IMR-90 (cell line): Measurements from ENCODE around the gene THEM4.

Experiments used
- BHLHE40 ChIP-seq: fragments of 150-350 bp; IDR thresholded peaks from 2 replicates; pipeline ENCODE4 v1.6.1; 2016; ENCODE audit warnings: mild to moderate bottlenecking, low read depth, low read length
- CEBPB ChIP-seq: IDR thresholded peaks from 2 replicates; pipeline ENCODE4 v1.6.1; 2012; ENCODE audit warnings: low read depth, low read length, improper control_type of control experiment
- CHD1 ChIP-seq: IDR thresholded peaks from 2 replicates; pipeline ENCODE4 v1.6.1; 2012; ENCODE audit warnings: low read depth, low read length, improper control_type of control experiment
- FOS ChIP-seq: fragments of 150-350 bp; IDR thresholded peaks from 2 replicates; pipeline ENCODE4 v1.6.1; 2016; ENCODE audit warnings: low read depth, low read length
- MXI1 ChIP-seq: IDR thresholded peaks from 2 replicates; pipeline ENCODE4 v1.6.1; 2012; ENCODE audit warnings: low read depth, mild to moderate bottlenecking, low read length, moderate library complexity, borderline replicate concordance
- POLR2A ChIP-seq: IDR thresholded peaks from 2 replicates; pipeline ENCODE4 v1.6.1; 2012; ENCODE audit warnings: mild to moderate bottlenecking, low read depth, low read length
- RAD21 ChIP-seq: IDR thresholded peaks from 2 replicates; pipeline ENCODE4 v1.6.1; 2012; ENCODE audit warnings: low read length, improper control_type of control experiment
- RCOR1 ChIP-seq: IDR thresholded peaks from 2 replicates; pipeline ENCODE4 v1.6.1; 2012; ENCODE audit warnings: mild to moderate bottlenecking, low read length, improper control_type of control experiment; ENCODE audit not compliant: insufficient replicate concordance
- RFX5 ChIP-seq: IDR thresholded peaks from 2 replicates; pipeline ENCODE4 v1.8.0; 2012; ENCODE audit warnings: low read depth, mild to moderate bottlenecking, low read length, moderate library complexity
- SMC3 ChIP-seq: fragments of 150-350 bp; IDR thresholded peaks from 2 replicates; pipeline ENCODE4 v1.6.1; 2016; ENCODE audit warnings: low read depth, mild to moderate bottlenecking, antibody characterized with exemption, low read length, moderate library complexity
- TF ChIP-seq, protein P1 (sequence below): conservative IDR thresholded peaks from 2 replicates; pipeline ENCODE4 v1.5.1; 2012; ENCODE audit warnings: mild to moderate bottlenecking, low read depth, low read length, improper control_type of control experiment
- TF ChIP-seq, protein P2 (sequence below): fragments of 150-350 bp; IDR thresholded peaks from 2 replicates; pipeline ENCODE4 v1.6.1; 2017; ENCODE audit warnings: mild to moderate bottlenecking, antibody characterized with exemption, low read length, low read depth

DNA sequence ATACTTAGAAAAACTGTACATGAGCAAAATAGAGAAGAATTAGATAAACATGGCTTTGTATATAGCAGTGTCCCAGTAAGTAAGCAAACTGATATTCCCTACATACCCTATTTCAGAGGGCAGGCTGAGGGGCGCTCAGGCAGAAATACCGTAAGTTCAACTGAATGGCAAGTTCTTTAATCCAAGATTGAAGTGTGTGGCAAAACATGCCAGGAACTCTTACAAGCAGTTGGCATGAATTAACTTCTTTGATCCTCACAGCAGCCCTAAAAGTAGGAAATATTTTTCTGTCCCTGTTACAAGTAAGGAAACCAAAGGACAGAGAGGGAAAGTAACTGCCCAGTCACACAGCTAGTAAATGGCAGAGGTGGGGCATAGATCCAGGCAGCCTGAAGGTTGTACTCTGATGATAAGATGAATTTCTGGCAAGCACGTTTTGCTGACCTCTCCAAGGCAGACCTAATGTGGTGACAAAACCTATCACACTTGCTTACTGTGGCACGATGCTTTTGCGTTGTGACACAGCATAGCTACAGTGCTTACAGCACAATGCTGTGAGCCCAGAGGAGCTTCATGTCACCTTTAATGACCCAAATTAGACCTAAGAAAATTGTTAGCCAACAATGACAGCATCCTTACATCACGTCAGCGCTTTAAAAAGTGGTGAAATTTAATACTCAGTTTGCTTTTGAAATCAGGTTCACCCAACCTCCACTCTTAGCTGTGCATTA is 35.0 kb upstream of the THEM4 start:
- TF ChIP-seq, protein P1, sequence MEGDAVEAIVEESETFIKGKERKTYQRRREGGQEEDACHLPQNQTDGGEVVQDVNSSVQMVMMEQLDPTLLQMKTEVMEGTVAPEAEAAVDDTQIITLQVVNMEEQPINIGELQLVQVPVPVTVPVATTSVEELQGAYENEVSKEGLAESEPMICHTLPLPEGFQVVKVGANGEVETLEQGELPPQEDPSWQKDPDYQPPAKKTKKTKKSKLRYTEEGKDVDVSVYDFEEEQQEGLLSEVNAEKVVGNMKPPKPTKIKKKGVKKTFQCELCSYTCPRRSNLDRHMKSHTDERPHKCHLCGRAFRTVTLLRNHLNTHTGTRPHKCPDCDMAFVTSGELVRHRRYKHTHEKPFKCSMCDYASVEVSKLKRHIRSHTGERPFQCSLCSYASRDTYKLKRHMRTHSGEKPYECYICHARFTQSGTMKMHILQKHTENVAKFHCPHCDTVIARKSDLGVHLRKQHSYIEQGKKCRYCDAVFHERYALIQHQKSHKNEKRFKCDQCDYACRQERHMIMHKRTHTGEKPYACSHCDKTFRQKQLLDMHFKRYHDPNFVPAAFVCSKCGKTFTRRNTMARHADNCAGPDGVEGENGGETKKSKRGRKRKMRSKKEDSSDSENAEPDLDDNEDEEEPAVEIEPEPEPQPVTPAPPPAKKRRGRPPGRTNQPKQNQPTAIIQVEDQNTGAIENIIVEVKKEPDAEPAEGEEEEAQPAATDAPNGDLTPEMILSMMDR = no peak
- no peak for TF ChIP-seq RAD21
- no peak for TF ChIP-seq CHD1
- TF ChIP-seq POLR2A = no peak
- no peak for TF ChIP-seq RFX5
- no peak for TF ChIP-seq CEBPB
- TF ChIP-seq, protein P2, sequence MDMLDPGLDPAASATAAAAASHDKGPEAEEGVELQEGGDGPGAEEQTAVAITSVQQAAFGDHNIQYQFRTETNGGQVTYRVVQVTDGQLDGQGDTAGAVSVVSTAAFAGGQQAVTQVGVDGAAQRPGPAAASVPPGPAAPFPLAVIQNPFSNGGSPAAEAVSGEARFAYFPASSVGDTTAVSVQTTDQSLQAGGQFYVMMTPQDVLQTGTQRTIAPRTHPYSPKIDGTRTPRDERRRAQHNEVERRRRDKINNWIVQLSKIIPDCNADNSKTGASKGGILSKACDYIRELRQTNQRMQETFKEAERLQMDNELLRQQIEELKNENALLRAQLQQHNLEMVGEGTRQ = no peak
- TF ChIP-seq RCOR1 = no peak
- TF ChIP-seq MXI1 = no peak
- no peak for TF ChIP-seq FOS
- TF ChIP-seq SMC3 = no peak
- TF ChIP-seq BHLHE40 = no peak
